ENCODE results near the gene ABLIM1. TPM values are rescaled to one million over a fixed set of nuclear protein-coding genes. Genes with fewer than 3 reads are reported as not detected.

ABLIM1 gene
- total and polyA plus RNA-seq, 2 donors (not counting 1 experiment from before 2014, with no cell fraction given) = 5.3 to 13.6 TPM

DNA sequence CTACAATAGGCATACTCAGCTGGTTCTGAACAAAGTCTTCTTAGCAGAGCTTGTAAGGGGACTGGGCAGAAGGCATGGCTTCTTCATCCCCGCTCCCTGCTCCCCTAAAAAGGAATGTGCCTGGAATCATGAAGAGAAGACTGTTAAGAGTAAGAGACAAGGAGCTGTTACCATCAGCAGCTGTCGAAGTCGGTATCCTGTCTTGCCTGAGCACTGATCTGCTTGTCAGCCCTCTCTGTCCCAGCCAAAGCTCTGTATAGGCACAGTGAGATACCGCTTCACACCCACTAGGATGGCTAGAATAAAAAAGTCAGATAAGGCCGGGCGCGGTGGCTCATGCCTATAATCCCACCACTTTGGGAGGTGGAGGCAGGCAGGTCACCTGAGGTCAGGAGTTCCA lies 2.4 kb downstream of the ABLIM1 start:
- H3K36me3 ChIP-seq (ENCODE audit: control insufficient read depth, insufficient read depth, low read length) = no peaks in the 10 kb centered on the region
- H3K4me1 ChIP-seq (ENCODE audit: control insufficient read depth, extremely low read depth, insufficient read depth, low read length) = no peaks in the 10 kb centered on the region
- TF ChIP-seq, protein P1, sequence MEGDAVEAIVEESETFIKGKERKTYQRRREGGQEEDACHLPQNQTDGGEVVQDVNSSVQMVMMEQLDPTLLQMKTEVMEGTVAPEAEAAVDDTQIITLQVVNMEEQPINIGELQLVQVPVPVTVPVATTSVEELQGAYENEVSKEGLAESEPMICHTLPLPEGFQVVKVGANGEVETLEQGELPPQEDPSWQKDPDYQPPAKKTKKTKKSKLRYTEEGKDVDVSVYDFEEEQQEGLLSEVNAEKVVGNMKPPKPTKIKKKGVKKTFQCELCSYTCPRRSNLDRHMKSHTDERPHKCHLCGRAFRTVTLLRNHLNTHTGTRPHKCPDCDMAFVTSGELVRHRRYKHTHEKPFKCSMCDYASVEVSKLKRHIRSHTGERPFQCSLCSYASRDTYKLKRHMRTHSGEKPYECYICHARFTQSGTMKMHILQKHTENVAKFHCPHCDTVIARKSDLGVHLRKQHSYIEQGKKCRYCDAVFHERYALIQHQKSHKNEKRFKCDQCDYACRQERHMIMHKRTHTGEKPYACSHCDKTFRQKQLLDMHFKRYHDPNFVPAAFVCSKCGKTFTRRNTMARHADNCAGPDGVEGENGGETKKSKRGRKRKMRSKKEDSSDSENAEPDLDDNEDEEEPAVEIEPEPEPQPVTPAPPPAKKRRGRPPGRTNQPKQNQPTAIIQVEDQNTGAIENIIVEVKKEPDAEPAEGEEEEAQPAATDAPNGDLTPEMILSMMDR (conservative IDR thresholded peaks at IDR 0.05 in 1 of 2, IDR thresholded peaks at IDR 0.05 in 1 of 2; ENCODE audit: low read depth in 1 of 2, low read length in 2 of 2) = no peak
- TF ChIP-seq EZH2 (IDR thresholded peaks at IDR 0.05; ENCODE audit: low read length, missing control alignments) = no peak
- no peak overlapping the region for H3K4me3 ChIP-seq (replicated peaks in 1 of 4; ENCODE audit: control extremely low read depth in 1 of 4, insufficient read depth in 1 of 4, low read depth in 3 of 4, low read length in 4 of 4)
- no peaks in the 10 kb centered on the region for H3K27me3 ChIP-seq (ENCODE audit: control insufficient read depth, insufficient read depth, low read length)
- no peak overlapping the region for H3K27ac ChIP-seq (ENCODE audit: insufficient read depth, low read length)
- H3K9ac ChIP-seq (ENCODE audit: insufficient read depth, low read length) = no peak overlapping the region
- no peak overlapping the region for H2AFZ ChIP-seq (ENCODE audit: low read length)
- no peaks in the 10 kb centered on the region for H3K9me3 ChIP-seq (ENCODE audit: control insufficient read depth, insufficient read depth, low read depth, low read length)
- no peaks in the 10 kb centered on the region for H3K79me2 ChIP-seq (ENCODE audit: control insufficient read depth, insufficient read depth, low read length)
- DNase-seq (ENCODE audit: low read depth in 2 of 2) = no peak
- no peak overlapping the region for H3K4me2 ChIP-seq (ENCODE audit: extremely low read depth, insufficient read depth, low read length)
- no peaks in the 10 kb centered on the region for H4K20me1 ChIP-seq (ENCODE audit: control insufficient read depth, extremely low read depth, insufficient read depth, low read length)

DNA sequence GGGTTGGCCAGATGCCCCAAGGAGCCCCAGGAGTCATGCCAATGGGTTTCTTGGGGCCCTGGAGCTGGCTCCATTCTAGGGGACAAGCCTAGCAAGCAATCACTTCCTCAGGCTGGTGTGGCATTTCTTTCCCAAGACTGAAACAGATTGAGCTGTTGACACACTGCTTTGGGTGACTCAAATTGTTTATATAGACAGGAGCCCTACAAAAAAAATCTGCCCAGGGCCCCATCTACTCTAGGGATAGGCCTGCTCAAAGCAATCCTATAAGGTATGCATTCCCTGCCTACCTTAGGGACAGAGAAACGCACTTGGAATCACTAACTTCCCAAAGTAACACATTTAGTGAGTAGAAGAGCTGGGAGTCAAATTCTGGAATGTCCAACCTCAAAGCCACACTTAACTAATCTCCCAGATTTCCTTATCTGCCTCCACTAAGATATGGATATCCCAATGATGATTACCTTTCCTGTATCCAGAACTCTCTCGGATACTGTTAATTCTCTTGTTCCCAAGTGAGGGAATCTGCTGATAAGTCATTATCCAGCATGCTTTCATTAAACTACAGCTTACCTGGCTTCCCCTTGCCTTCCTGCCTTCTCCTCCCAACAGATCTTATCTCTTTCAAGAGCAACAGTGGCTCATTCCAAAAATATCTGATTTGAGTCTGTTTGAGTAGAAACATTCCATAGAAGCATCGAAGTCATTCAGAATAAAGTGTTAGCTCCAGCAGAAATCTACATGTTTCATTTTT lies 3.1 kb downstream of the ABLIM1 start:
- H3K4me2 ChIP-seq (ENCODE audit: extremely low read depth, insufficient read depth, low read length) = no peak overlapping the region

DNA sequence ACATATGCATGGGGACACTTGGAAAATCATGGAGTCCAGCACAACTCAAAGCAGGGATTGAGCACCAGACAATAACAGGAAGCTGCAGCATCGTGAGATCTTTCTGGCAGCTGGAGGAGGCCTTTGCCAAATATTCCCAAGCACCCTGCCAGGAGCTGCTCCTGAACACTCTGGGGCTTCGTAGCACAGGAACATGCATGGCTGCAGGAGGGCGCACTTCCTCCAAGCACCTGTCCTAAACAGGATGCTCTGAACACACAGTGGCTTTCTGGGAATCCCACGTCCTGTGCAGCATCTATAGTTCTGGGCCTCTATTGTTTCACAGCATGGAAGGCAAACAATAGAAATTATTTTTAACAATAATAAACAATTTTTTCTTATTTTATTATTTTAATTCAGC lies 4.1 kb downstream of the ABLIM1 start:
- Histone ChIP-seq H3K4me1 (ENCODE audit: control insufficient read depth, extremely low read depth, insufficient read depth, low read length) (peaks cover under 1% of the 10 kb centered on the region), H3K4me3 (replicated peaks in 1 of 4; ENCODE audit: control extremely low read depth in 1 of 4, insufficient read depth in 1 of 4, low read depth in 3 of 4, low read length in 4 of 4) (no peak overlapping the region), H3K9ac (ENCODE audit: insufficient read depth, low read length) (no peak overlapping the region), H3K27ac (ENCODE audit: insufficient read depth, low read length) (no peak overlapping the region), H3K36me3 (ENCODE audit: control insufficient read depth, insufficient read depth, low read length) (no peaks in the 10 kb centered on the region), H4K20me1 (ENCODE audit: control insufficient read depth, extremely low read depth, insufficient read depth, low read length) (no peaks in the 10 kb centered on the region), H3K79me2 (ENCODE audit: control insufficient read depth, insufficient read depth, low read length) (no peaks in the 10 kb centered on the region), H3K9me3 (ENCODE audit: control insufficient read depth, insufficient read depth, low read depth, low read length) (no peaks in the 10 kb centered on the region), H3K27me3 (ENCODE audit: control insufficient read depth, insufficient read depth, low read length) (no peaks in the 10 kb centered on the region), H2AFZ (ENCODE audit: low read length) (no peak overlapping the region), H3K4me2 (ENCODE audit: extremely low read depth, insufficient read depth, low read length) (no peak overlapping the region)
- TF ChIP-seq, protein P1 (conservative IDR thresholded peaks at IDR 0.05 in 1 of 2, IDR thresholded peaks at IDR 0.05 in 1 of 2; ENCODE audit: low read depth in 1 of 2, low read length in 2 of 2) = no peak
- TF ChIP-seq EZH2 (IDR thresholded peaks at IDR 0.05; ENCODE audit: low read length, missing control alignments) = no peak
- no peak for DNase-seq (ENCODE audit: low read depth in 2 of 2)

More for the DNA sequence above, 3.1 kb downstream of the ABLIM1 start:
- Histone ChIP-seq H3K9ac (ENCODE audit: insufficient read depth, low read length) (no peak overlapping the region), H3K4me1 (ENCODE audit: control insufficient read depth, extremely low read depth, insufficient read depth, low read length) (no peaks in the 10 kb centered on the region), H3K4me3 (replicated peaks in 1 of 4; ENCODE audit: control extremely low read depth in 1 of 4, insufficient read depth in 1 of 4, low read depth in 3 of 4, low read length in 4 of 4) (no peak overlapping the region), H3K9me3 (ENCODE audit: control insufficient read depth, insufficient read depth, low read depth, low read length) (no peaks in the 10 kb centered on the region), H3K27ac (ENCODE audit: insufficient read depth, low read length) (no peak overlapping the region), H3K27me3 (ENCODE audit: control insufficient read depth, insufficient read depth, low read length) (no peaks in the 10 kb centered on the region), H2AFZ (ENCODE audit: low read length) (no peak overlapping the region), H3K79me2 (ENCODE audit: control insufficient read depth, insufficient read depth, low read length) (no peaks in the 10 kb centered on the region), H4K20me1 (ENCODE audit: control insufficient read depth, extremely low read depth, insufficient read depth, low read length) (no peaks in the 10 kb centered on the region), H3K36me3 (ENCODE audit: control insufficient read depth, insufficient read depth, low read length) (no peaks in the 10 kb centered on the region)
- DNase-seq (ENCODE audit: low read depth in 2 of 2) = peak in 1 of 2 donors; percentile 55
- TF ChIP-seq EZH2 (IDR thresholded peaks at IDR 0.05; ENCODE audit: low read length, missing control alignments) = no peak
- TF ChIP-seq, protein P1 (conservative IDR thresholded peaks at IDR 0.05 in 1 of 2, IDR thresholded peaks at IDR 0.05 in 1 of 2; ENCODE audit: low read depth in 1 of 2, low read length in 2 of 2) = no peak

Measured in fibroblast of lung (primary cell).